VCaP (cell line): Measurements from ENCODE around the gene HSP90AB1.

Experiments
- H3K27ac ChIP-seq: fragments of 450-650 bp; 2 replicates; pipeline ENCODE4 v1.5.1; 2017
- CTCF ChIP-seq: fragments of 450-650 bp; conservative IDR thresholded peaks from 2 replicates; pipeline ENCODE4 v1.5.1; 2017; ENCODE audit warnings: mild to moderate bottlenecking, moderate library complexity

The HSP90AB1 gene

GRCh38 chr6:44289726-44290260 lies 42.9 kb downstream of the HSP90AB1 start:
- no peak overlapping the region for H3K27ac ChIP-seq
- TF ChIP-seq CTCF, result no peak

GRCh38 chr6:44291841-44292240 lies 44.9 kb downstream of the HSP90AB1 start:
- H3K27ac ChIP-seq, result no peak overlapping the region

GRCh38 chr6:44292661-44293365 lies 45.9 kb downstream of the HSP90AB1 start:
- H3K27ac ChIP-seq, result no peak overlapping the region
- TF ChIP-seq CTCF, result no peak

More at GRCh38 chr6:44291841-44292240, 44.9 kb downstream of the HSP90AB1 start:
- no peak for TF ChIP-seq CTCF

- no peak overlapping the region for H3K27ac ChIP-seq
- no peak for TF ChIP-seq CTCF
Observed at GRCh38 chr6:44294832-44295791, 48.2 kb downstream of the HSP90AB1 start.

- peak overlapping the region; percentile 45; the same call in 1 of the 2 replicates for H3K27ac ChIP-seq
- no peak for TF ChIP-seq CTCF
Observed at GRCh38 chr6:44297063-44298038, 50.5 kb downstream of the HSP90AB1 start.

GRCh38 chr6:44298055-44298803 lies 51.3 kb downstream of the HSP90AB1 start:
- peak overlapping the region; percentile 45; the same call in 1 of the 2 replicates for H3K27ac ChIP-seq
- TF ChIP-seq CTCF, result no peak; the same call in 1 of the 2 replicates
